Gastroesophageal sphincter (tissue), 3 donors: ENCODE results near the gene EIF2B5.

ENCODE experiments used
- CTCF ChIP-seq, 4 experiments: fragments of 200-600 bp in 2 of 4; fragments of 450-650 bp in 2 of 4; sonication (generic) in 1 of 4; IDR thresholded peaks; one replicate each; pipeline ENCODE4 v1.5.1; 2017 to 2019; ENCODE audit warnings: antibody characterized with exemption in 4 of 4, mild to moderate bottlenecking in 2 of 4, moderate library complexity in 2 of 4
- EP300 ChIP-seq: sonication (generic); formaldehyde crosslinking; IDR thresholded peaks from one replicate; pipeline ENCODE4 v1.6.1; 2017; ENCODE audit warnings: antibody characterized with exemption, mild to moderate bottlenecking
- POLR2A ChIP-seq, 2 donors: fragments of 450-650 bp; IDR thresholded peaks; one replicate each; pipeline ENCODE4 v1.6.1; 2017; ENCODE audit warnings: antibody characterized with exemption in 2 of 2, mild to moderate bottlenecking in 2 of 2, moderate library complexity in 1 of 2
- POLR2AphosphoS5 ChIP-seq: sonication (generic); formaldehyde crosslinking; IDR thresholded peaks from one replicate; pipeline ENCODE4 v1.6.1; 2017; ENCODE audit warnings: antibody characterized with exemption

GRCh38 chr3:184175506-184175905, 40.3 kb downstream of the EIF2B5 start:
- TF ChIP-seq POLR2A (IDR thresholded peaks at IDR 0.05) (no peak), EP300 (no peak), POLR2AphosphoS5 (no peak), CTCF (IDR thresholded peaks at IDR 0.05) (no peak)
